NB4 (cell line): ENCODE data around the gene PRSS21.

Experiments used
- POLR2A ChIP-seq: IDR thresholded peaks from 2 replicates; pipeline ENCODE4 v1.6.1; 2011; ENCODE audit warnings: mild to moderate bottlenecking; ENCODE audit not compliant: insufficient read length; ENCODE audit errors: extremely low read depth
- TF ChIP-seq, protein P1 (sequence below): IDR thresholded peaks from one replicate; pipeline ENCODE4 v1.5.1; 2012; ENCODE audit warnings: low read depth, low read length

DNA sequence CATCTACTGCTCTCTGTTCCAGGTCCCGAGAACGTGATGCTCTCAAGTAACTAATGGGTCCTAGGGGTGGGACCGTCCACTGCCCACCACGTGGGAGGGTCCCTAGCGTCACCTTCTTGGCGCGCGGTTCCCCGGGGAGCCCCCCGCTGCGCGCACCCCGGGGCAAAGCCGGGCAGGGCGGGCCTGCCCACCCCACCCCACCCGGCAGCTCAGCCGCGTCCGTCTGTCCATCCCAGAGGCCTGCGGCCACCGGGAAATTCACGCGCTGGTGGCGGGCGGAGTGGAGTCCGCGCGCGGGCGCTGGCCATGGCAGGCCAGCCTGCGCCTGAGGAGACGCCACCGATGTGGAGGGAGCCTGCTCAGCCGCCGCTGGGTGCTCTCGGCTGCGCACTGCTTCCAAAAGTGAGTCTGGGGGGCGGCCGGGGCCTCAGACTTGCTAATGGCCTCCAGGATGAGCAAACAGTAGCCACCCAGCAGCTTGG, 18.3 kb upstream of the PRSS21 start:
- TF ChIP-seq, protein P1, sequence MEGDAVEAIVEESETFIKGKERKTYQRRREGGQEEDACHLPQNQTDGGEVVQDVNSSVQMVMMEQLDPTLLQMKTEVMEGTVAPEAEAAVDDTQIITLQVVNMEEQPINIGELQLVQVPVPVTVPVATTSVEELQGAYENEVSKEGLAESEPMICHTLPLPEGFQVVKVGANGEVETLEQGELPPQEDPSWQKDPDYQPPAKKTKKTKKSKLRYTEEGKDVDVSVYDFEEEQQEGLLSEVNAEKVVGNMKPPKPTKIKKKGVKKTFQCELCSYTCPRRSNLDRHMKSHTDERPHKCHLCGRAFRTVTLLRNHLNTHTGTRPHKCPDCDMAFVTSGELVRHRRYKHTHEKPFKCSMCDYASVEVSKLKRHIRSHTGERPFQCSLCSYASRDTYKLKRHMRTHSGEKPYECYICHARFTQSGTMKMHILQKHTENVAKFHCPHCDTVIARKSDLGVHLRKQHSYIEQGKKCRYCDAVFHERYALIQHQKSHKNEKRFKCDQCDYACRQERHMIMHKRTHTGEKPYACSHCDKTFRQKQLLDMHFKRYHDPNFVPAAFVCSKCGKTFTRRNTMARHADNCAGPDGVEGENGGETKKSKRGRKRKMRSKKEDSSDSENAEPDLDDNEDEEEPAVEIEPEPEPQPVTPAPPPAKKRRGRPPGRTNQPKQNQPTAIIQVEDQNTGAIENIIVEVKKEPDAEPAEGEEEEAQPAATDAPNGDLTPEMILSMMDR: no peak
- TF ChIP-seq POLR2A: no peak
